NT2/D1 (cell line): ENCODE measurements around the gene M1AP.

Source experiments
- SUZ12 ChIP-seq: IDR thresholded peaks from 2 replicates; pipeline ENCODE4 v1.6.1; 2011; ENCODE audit not compliant: insufficient read length, insufficient read depth; ENCODE audit errors: extremely low read depth
- YY1 ChIP-seq: IDR thresholded peaks from 2 replicates; pipeline ENCODE4 v1.6.1; 2011; ENCODE audit not compliant: insufficient read length, insufficient read depth
- ZNF274 ChIP-seq: IDR thresholded peaks from 2 replicates; pipeline ENCODE4 v1.6.1; 2011; ENCODE audit warnings: mild to moderate bottlenecking, low read depth, low read length

DNA sequence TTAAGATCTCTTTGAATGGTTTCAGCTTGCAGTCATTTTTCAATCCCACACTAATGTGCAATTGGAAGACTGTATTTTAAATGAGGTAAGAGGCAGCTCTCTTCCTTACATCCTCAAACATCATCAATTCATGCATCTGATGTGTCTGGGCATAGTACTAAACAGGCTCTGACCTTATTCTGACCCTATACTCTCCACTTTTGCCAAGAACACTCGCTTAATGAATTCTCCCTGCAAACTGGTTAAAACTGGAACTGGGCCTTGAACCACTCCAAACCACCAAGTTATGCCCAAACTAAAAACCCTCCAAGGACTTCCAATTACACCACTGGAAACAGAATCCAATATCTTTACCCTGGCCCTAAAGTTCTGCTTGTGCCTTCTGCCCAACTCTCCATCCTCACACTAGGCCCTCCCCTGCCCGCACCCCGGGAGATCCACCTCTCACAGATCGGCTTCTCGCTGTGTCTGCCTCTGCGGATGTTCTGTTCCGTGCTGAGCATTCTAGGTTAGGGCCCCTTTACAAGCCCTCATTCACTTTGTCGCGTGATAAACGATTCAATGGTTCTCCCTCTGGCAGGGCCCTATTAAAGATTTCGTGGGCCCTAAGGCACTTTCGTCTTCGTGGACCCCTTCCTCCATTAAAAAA, 1.2 kb downstream of the M1AP start:
- no peak for TF ChIP-seq YY1
- TF ChIP-seq SUZ12 = no peak
- no peak for TF ChIP-seq ZNF274
